ENCODE measurements around the gene CLN6. TPM values are rescaled to one million over a fixed set of nuclear protein-coding genes. Genes with fewer than 3 reads are reported as not detected.
A peak's percentile ranks its signal among the peaks of the same experiment; 100 is the strongest.

CLN6 gene
- total RNA-seq, 5 donors from 2014 or later (not counting 1 experiment from before 2014, with no cell fraction given) = 15.4 to 24.0 (median 17.9) TPM

DNA sequence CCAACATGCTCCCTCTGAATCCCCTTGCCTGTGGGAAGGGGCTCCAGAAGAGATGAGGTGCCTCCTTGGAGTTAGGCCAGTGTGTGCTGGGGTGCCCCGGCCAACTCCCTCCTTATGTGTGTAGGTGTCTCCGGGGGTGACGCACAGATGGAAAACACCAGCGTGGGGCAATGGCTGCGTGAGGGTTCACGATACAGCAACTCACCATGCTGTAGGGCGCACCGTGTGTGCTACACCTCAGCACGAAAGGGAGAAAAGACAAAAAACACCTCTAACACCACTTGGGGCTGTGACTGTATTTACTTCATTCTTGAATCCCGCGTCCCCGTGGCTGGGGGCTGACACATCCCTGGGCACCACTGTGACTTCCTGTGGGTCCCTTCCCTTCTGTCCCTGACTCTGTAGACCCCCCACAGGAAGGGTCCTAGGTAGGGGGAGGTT, 22.8 kb downstream of the CLN6 start:
- Mint-ChIP-seq H3K4me3 (peak overlapping the region in 1 of 3 donors; percentile 49), H3K4me1 (peaks cover 23 to 43% (median 28%) of the 10 kb centered on the region in 3 donors), H3K27ac (no peak overlapping the region), H3K27me3 (no peaks in the 10 kb centered on the region), H3K36me3 (no peaks in the 10 kb centered on the region), H3K9me3 (no peaks in the 10 kb centered on the region)
- Histone ChIP-seq H3K27ac (ENCODE audit: low read length) (no peak overlapping the region), H3K9me3 (no peaks in the 10 kb centered on the region), H3K4me3 (ENCODE audit: control insufficient read depth in 1 of 2, extremely low read depth in 1 of 2, low read length in 1 of 2) (no peak overlapping the region), H3K4me1 (ENCODE audit: control insufficient read depth in 1 of 2, extremely low read depth in 1 of 2, insufficient read depth in 2 of 2, low read length in 2 of 2) (peaks cover 35 to 57% of the 10 kb centered on the region in 2 experiments), H3K27me3 (replicated peaks in 1 of 2; ENCODE audit: control insufficient read depth in 2 of 2, extremely low read depth in 1 of 2, insufficient read depth in 2 of 2, low read length in 1 of 2) (no peaks in the 10 kb centered on the region), H3K36me3 (ENCODE audit: control insufficient read depth in 2 of 2, extremely low read depth in 1 of 2, insufficient read depth in 1 of 2, low read length in 1 of 2) (peaks cover 0 to 6% of the 10 kb centered on the region in 2 donors)
- DNase-seq (no peak), ATAC-seq (replicated peaks in 1 of 4) (no peak)
- CTCF ChIA-PET = no interaction called here
- 88% methylated on average over 7 of the region's 12 CpGs for WGBS (ENCODE audit: insufficient coverage)
- POLR2A ChIA-PET = no interaction called here

DNA sequence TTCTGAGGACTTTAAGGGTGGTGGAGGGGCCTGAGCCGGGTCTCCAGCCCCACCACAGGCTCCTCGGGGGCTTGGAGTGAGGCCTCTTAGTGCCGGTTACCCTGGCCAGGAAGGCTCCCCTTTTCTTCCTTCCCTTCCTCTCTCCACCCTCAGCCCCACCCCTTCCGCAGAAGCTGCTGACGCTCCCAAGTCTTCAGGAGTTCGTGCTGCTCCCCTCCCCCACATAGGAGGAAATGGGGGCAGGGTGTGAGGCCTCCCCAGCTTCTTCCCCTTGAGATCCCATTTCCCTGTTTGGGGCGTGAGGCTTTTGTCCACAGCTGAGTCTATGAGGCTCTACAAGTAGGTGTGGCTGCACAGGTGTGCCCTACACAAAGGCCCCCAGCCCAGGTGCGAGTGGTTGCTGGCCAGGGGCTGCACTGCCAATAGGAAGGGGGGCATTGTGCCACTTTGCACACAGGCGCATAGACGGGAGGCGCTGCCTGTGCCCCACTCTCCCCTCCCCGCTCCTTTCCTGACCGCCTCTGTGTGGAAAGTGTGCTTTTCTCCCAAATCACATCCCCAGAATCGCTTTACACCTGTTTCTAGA, 23.5 kb downstream of the CLN6 start:
- H3K27ac Mint-ChIP-seq = peak overlapping the region in 1 of 2 donors; percentile 22
- no peak for DNase-seq
- H3K4me1 Mint-ChIP-seq = peaks cover 26 to 43% (median 28%) of the 10 kb centered on the region in 3 donors
- H3K36me3 ChIP-seq (ENCODE audit: control insufficient read depth in 2 of 2, extremely low read depth in 1 of 2, insufficient read depth in 1 of 2, low read length in 1 of 2) = no peaks in the 10 kb centered on the region
- WGBS (ENCODE audit: insufficient coverage) = 84% methylated on average over 6 of the region's 14 CpGs
- ChIA-PET POLR2A (no interaction called here), CTCF (no interaction called here)
- H3K27ac ChIP-seq (ENCODE audit: low read length) = no peak overlapping the region
- no peaks in the 10 kb centered on the region for H3K9me3 Mint-ChIP-seq
- peak overlapping the region in 1 of 2 donors; percentile 6 for H3K4me3 ChIP-seq (ENCODE audit: control insufficient read depth in 1 of 2, extremely low read depth in 1 of 2, low read length in 1 of 2)
- no peak for ATAC-seq (replicated peaks in 1 of 4)
- no peaks in the 10 kb centered on the region for H3K9me3 ChIP-seq
- H3K4me3 Mint-ChIP-seq = peak overlapping the region in 1 of 3 donors; percentile 49
- H3K27me3 ChIP-seq (replicated peaks in 1 of 2; ENCODE audit: control insufficient read depth in 2 of 2, extremely low read depth in 1 of 2, insufficient read depth in 2 of 2, low read length in 1 of 2) = no peaks in the 10 kb centered on the region
- H3K27me3 Mint-ChIP-seq = no peaks in the 10 kb centered on the region
- peaks cover 35 to 56% of the 10 kb centered on the region in 2 experiments for H3K4me1 ChIP-seq (ENCODE audit: control insufficient read depth in 1 of 2, extremely low read depth in 1 of 2, insufficient read depth in 2 of 2, low read length in 2 of 2)
- H3K36me3 Mint-ChIP-seq = no peaks in the 10 kb centered on the region

DNA sequence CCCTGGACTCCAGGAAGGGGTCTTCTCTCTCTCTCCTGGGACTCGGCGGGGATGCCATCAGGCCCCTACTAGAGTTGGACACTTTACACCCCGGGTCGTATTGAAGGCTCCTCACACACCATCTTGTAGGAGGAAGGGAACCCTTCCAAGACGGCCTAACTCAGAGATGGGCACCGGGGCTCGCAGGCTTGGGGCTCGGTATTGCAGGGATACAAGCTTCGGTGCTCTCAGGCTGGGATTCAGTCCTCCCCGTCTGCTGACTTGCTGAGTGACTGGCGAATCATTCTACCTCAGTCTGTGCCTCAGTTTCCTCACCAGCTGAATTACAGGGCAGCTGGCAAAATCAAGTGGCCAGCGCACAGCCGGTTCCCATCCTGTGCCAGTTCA, 24.0 kb downstream of the CLN6 start:
- no peaks in the 10 kb centered on the region for H3K27me3 ChIP-seq (replicated peaks in 1 of 2; ENCODE audit: control insufficient read depth in 2 of 2, extremely low read depth in 1 of 2, insufficient read depth in 2 of 2, low read length in 1 of 2)
- ChIA-PET CTCF (no interaction called here), POLR2A (no interaction called here)
- peak overlapping the region in 1 of 2 donors; percentile 6 for H3K4me3 ChIP-seq (ENCODE audit: control insufficient read depth in 1 of 2, extremely low read depth in 1 of 2, low read length in 1 of 2)
- Mint-ChIP-seq H3K4me3 (peak overlapping the region in 1 of 3 donors; percentile 49), H3K36me3 (no peaks in the 10 kb centered on the region), H3K9me3 (no peaks in the 10 kb centered on the region), H3K27ac (no peak overlapping the region), H3K4me1 (peaks cover 26 to 41% (median 27%) of the 10 kb centered on the region in 3 donors), H3K27me3 (no peaks in the 10 kb centered on the region)
- H3K9me3 ChIP-seq = no peaks in the 10 kb centered on the region
- H3K36me3 ChIP-seq (ENCODE audit: control insufficient read depth in 2 of 2, extremely low read depth in 1 of 2, insufficient read depth in 1 of 2, low read length in 1 of 2) = no peaks in the 10 kb centered on the region
- WGBS (ENCODE audit: insufficient coverage) = 93% methylated on average over 6 of the region's 13 CpGs
- ATAC-seq (replicated peaks in 1 of 4) (no peak), DNase-seq (no peak)
- peaks cover 35 to 52% of the 10 kb centered on the region in 2 experiments for H3K4me1 ChIP-seq (ENCODE audit: control insufficient read depth in 1 of 2, extremely low read depth in 1 of 2, insufficient read depth in 2 of 2, low read length in 2 of 2)
- H3K27ac ChIP-seq (ENCODE audit: low read length) = no peak overlapping the region

DNA sequence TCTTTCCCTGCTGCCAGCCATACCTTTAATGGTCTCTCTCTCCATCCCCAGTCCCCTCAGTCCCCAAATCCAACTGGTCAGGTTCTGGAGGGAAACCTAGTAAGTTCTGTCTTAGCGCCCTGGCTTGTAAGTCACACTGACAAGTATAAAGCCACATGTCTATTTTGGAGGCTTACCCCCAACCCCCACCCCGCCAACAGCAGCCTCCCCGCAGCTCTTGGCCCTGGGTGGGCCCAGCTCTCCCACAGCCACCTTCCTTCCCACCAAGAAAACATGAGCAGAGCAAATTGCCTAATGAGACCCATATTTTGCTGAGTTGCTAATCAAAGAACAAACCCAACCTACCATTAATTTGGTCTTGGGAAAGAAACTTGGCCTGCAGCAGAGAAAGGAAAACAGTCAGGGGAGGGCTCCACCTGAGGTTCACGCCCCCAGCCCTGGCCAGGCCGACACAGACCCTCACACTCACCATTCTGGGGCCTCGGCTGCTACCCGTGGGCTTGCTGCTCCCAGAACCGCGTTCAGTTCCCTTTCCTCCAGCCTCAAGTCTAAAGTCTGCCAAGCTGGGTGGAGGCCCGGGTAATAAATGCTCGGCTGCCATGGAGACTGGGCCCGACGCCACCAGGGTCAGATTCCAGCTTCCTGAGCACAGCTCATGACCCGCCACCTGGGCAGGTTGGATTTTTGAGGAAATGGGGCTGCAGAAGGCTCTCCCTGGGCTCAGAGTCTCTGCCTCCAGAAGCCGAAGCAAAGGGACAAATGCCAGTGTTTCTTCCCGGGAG, 24.6 kb downstream of the CLN6 start, which contains the start of gene CALML4:
TSS of gene CALML4 (minus strand) at position 557 of the 782 bp plus-strand sequence. CDS start at position 472, 85 bp downstream.
- Histone ChIP-seq H3K27me3 (replicated peaks in 1 of 2; ENCODE audit: control insufficient read depth in 2 of 2, extremely low read depth in 1 of 2, insufficient read depth in 2 of 2, low read length in 1 of 2) (no peaks in the 10 kb centered on the region), H3K36me3 (ENCODE audit: control insufficient read depth in 2 of 2, extremely low read depth in 1 of 2, insufficient read depth in 1 of 2, low read length in 1 of 2) (no peaks in the 10 kb centered on the region), H3K4me1 (ENCODE audit: control insufficient read depth in 1 of 2, extremely low read depth in 1 of 2, insufficient read depth in 2 of 2, low read length in 2 of 2) (peaks cover 35 to 46% of the 10 kb centered on the region in 2 experiments), H3K9me3 (no peaks in the 10 kb centered on the region), H3K4me3 (ENCODE audit: control insufficient read depth in 1 of 2, extremely low read depth in 1 of 2, low read length in 1 of 2) (peak within 1 kb of the TSS in 1 of 2 donors; percentile 6), H3K27ac (ENCODE audit: low read length) (no peak within 1 kb of the TSS)
- POLR2A ChIA-PET = interaction anchor here in 1 of 2 donors (0.6 kb wide), 1 partner anchor 19 kb away, joined by 10 read pairs; no protein-coding TSS in a partner anchor
- Mint-ChIP-seq H3K36me3 (no peaks in the 10 kb centered on the region), H3K4me1 (peaks cover 24 to 39% (median 26%) of the 10 kb centered on the region in 3 donors), H3K27ac (peak within 1 kb of the TSS in 1 of 2 donors; percentile 22), H3K4me3 (peak within 1 kb of the TSS in 1 of 3 donors; percentile 49), H3K27me3 (no peaks in the 10 kb centered on the region), H3K9me3 (no peaks in the 10 kb centered on the region)
- WGBS (ENCODE audit: insufficient coverage) = 85% methylated on average over 9 of the region's 16 CpGs
- CTCF ChIA-PET = no interaction called here
- ATAC-seq (replicated peaks in 1 of 4) (no peak), DNase-seq (no peak)

DNA sequence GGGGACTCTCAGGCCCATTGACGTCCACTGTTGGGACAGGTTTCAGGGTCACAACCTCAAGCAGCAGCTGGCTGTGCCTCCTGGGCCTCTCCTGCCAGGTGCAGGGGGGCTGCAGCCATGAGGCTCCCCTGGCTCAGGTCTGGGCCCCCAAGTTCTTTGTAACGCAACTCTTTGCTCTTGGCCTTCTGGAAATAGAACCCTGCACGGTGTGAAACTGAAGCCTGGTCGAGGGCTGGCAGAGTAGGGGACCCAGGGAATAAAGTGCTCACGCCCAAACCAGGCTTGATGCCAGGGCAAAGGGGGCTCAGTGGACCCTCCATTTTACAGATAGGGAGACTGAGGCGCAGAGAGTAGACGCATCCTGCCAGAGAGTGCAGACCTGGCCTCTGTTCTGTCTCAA, 25.2 kb downstream of the CLN6 start:
- H3K4me1 Mint-ChIP-seq = peaks cover 18 to 32% (median 20%) of the 10 kb centered on the region in 3 donors
- DNase-seq = no peak
- POLR2A ChIA-PET = interaction anchor here in 1 of 2 donors (0.6 kb wide), 1 partner anchor 20 kb away, joined by 10 read pairs; no protein-coding TSS in a partner anchor
- no peaks in the 10 kb centered on the region for H3K27me3 Mint-ChIP-seq
- peaks cover 29 to 40% of the 10 kb centered on the region in 2 experiments for H3K4me1 ChIP-seq (ENCODE audit: control insufficient read depth in 1 of 2, extremely low read depth in 1 of 2, insufficient read depth in 2 of 2, low read length in 2 of 2)
- H3K4me3 ChIP-seq (ENCODE audit: control insufficient read depth in 1 of 2, extremely low read depth in 1 of 2, low read length in 1 of 2) = no peak overlapping the region
- CTCF ChIA-PET = no interaction called here
- no peak overlapping the region for H3K4me3 Mint-ChIP-seq
- no peak overlapping the region for H3K27ac Mint-ChIP-seq
- WGBS (ENCODE audit: insufficient coverage) = 92% methylated on average over 5 of the region's 7 CpGs
- no peaks in the 10 kb centered on the region for H3K27me3 ChIP-seq (replicated peaks in 1 of 2; ENCODE audit: control insufficient read depth in 2 of 2, extremely low read depth in 1 of 2, insufficient read depth in 2 of 2, low read length in 1 of 2)
- no peaks in the 10 kb centered on the region for H3K9me3 ChIP-seq
- no peak overlapping the region for H3K27ac ChIP-seq (ENCODE audit: low read length)
- no peak for ATAC-seq (replicated peaks in 1 of 4)
- H3K36me3 Mint-ChIP-seq = no peaks in the 10 kb centered on the region
- H3K9me3 Mint-ChIP-seq = no peaks in the 10 kb centered on the region
- no peaks in the 10 kb centered on the region for H3K36me3 ChIP-seq (ENCODE audit: control insufficient read depth in 2 of 2, extremely low read depth in 1 of 2, insufficient read depth in 1 of 2, low read length in 1 of 2)

DNA sequence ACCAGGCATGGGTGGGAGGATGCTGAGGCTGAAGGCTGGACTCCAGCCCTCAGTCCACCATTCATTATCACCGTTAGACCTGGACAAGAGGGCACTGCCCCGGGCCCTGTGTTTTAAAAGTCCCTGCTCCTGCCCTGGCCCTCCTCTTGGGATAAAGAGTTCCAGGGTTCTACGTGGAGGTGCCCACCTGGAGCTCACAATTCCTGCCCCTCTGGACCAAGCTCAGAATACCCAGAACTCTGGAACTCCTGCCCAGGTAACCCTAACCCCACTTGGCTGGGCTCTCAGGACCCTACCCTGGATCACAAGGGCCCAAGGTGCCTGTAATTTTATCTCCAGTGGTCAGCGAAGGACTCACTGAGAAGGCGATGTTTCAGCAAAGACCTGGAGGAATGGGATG, 25.6 kb downstream of the CLN6 start:
- Mint-ChIP-seq H3K4me1 (peaks cover 16 to 30% (median 18%) of the 10 kb centered on the region in 3 donors), H3K9me3 (no peaks in the 10 kb centered on the region), H3K27ac (no peak overlapping the region), H3K4me3 (no peak overlapping the region), H3K36me3 (no peaks in the 10 kb centered on the region), H3K27me3 (no peaks in the 10 kb centered on the region)
- H3K27ac ChIP-seq (ENCODE audit: low read length) = no peak overlapping the region
- no peaks in the 10 kb centered on the region for H3K36me3 ChIP-seq (ENCODE audit: control insufficient read depth in 2 of 2, extremely low read depth in 1 of 2, insufficient read depth in 1 of 2, low read length in 1 of 2)
- peaks cover 26 to 36% of the 10 kb centered on the region in 2 experiments for H3K4me1 ChIP-seq (ENCODE audit: control insufficient read depth in 1 of 2, extremely low read depth in 1 of 2, insufficient read depth in 2 of 2, low read length in 2 of 2)
- H3K9me3 ChIP-seq = no peaks in the 10 kb centered on the region
- H3K27me3 ChIP-seq (replicated peaks in 1 of 2; ENCODE audit: control insufficient read depth in 2 of 2, extremely low read depth in 1 of 2, insufficient read depth in 2 of 2, low read length in 1 of 2) = no peaks in the 10 kb centered on the region
- CTCF ChIA-PET = no interaction called here
- no peak for DNase-seq
- WGBS (ENCODE audit: insufficient coverage) = 100% methylated on average over 4 of the region's 5 CpGs
- ATAC-seq (replicated peaks in 1 of 4) = no peak
- POLR2A ChIA-PET = no interaction called here
- no peak overlapping the region for H3K4me3 ChIP-seq (ENCODE audit: control insufficient read depth in 1 of 2, extremely low read depth in 1 of 2, low read length in 1 of 2)
